ENCODE data around the gene UQCRC2. TPM values are rescaled to one million over a fixed set of nuclear protein-coding genes. Genes with fewer than 3 reads are reported as not detected.

Gene UQCRC2
- polyA plus RNA-seq, 2 of the 4 experiments (the other 2 are of a cell fraction) = 237 to 295 TPM

DNA sequence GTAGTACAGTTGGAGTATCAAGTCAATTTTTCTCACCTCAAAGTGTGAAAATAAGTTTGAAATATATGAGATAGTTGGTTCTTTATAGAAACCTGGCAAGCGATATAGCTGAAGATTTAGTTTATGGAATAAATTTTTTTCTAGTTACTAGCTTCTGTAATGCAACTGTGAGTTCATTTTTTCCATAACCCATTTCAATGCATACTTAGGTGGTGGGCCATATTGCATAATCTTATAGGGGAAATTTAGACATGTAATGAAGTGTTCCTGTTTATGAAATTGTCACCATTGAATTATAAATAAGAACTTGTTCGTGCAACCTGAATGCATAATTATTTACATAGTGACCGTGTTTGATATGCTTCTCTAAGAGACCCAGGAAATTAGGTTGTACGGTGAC is 63.8 kb downstream of the UQCRC2 start:
- no peak overlapping the region for H3K4me3 ChIP-seq
- CTCF ChIA-PET = interaction anchor here (1.1 to 2.3 kb wide), 5 partner anchors 13 to 171 kb away, joined by 4 to 8 read pairs (median 4); no protein-coding TSS in a partner anchor
- FAIRE-seq (no peak), DNase-seq (ENCODE audit: low read depth in 1 of 2, low spot score in 1 of 2) (no peak), ATAC-seq (no peak)
- H3K4me1 ChIP-seq = peaks cover 10% of the 10 kb centered on the region; the same call in 1 of the 3 replicates
- no peak overlapping the region for H3K4me2 ChIP-seq
- H3K9me3 ChIP-seq = no peaks in the 10 kb centered on the region
- no peak overlapping the region for H3K27ac ChIP-seq
- WGBS (ENCODE audit: missing lambda C conversion rate) = 77% methylated on average over 4 of the region's 4 CpGs
- TF ChIP-seq ZSCAN20 (CRISPR knock-in tag; IDR thresholded peaks at IDR 0.05) (no peak), NFE2L2 (conservative IDR thresholded peaks at IDR 0.05; ENCODE audit: low read length) (no peak), HDAC2 (IDR thresholded peaks at IDR 0.05) (no peak), MAFK (IDR thresholded peaks at IDR 0.05; ENCODE audit: partially characterized antibody) (no peak), JUNB (IDR thresholded peaks at IDR 0.05) (no peak), ZFP36 (IDR thresholded peaks at IDR 0.05; ENCODE audit: borderline replicate concordance, partially characterized antibody) (no peak), RAD21 (conservative IDR thresholded peaks at IDR 0.05 in 1 of 2, IDR thresholded peaks at IDR 0.05 in 1 of 2) (no peak), KDM1A (IDR thresholded peaks at IDR 0.05; ENCODE audit: low read depth) (no peak), POLR2A (IDR thresholded peaks at IDR 0.05; ENCODE audit: low read length) (no peak), TFCP2L1 (CRISPR knock-in tag; IDR thresholded peaks at IDR 0.05) (no peak), FOXS1 (CRISPR knock-in tag; IDR thresholded peaks at IDR 0.05) (no peak), ZC3H11A (IDR thresholded peaks at IDR 0.05) (no peak), EHMT2 (IDR thresholded peaks at IDR 0.05; ENCODE audit: low read depth) (no peak), NR3C1 (IDR thresholded peaks at IDR 0.05) (no peak), CHD4 (IDR thresholded peaks at IDR 0.05; ENCODE audit: borderline replicate concordance) (no peak), SREBF2 (IDR thresholded peaks at IDR 0.05) (no peak)
- TF ChIP-seq, protein P1, sequence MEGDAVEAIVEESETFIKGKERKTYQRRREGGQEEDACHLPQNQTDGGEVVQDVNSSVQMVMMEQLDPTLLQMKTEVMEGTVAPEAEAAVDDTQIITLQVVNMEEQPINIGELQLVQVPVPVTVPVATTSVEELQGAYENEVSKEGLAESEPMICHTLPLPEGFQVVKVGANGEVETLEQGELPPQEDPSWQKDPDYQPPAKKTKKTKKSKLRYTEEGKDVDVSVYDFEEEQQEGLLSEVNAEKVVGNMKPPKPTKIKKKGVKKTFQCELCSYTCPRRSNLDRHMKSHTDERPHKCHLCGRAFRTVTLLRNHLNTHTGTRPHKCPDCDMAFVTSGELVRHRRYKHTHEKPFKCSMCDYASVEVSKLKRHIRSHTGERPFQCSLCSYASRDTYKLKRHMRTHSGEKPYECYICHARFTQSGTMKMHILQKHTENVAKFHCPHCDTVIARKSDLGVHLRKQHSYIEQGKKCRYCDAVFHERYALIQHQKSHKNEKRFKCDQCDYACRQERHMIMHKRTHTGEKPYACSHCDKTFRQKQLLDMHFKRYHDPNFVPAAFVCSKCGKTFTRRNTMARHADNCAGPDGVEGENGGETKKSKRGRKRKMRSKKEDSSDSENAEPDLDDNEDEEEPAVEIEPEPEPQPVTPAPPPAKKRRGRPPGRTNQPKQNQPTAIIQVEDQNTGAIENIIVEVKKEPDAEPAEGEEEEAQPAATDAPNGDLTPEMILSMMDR (IDR thresholded peaks at IDR 0.05) = no peak
- TF ChIP-seq, protein P2, sequence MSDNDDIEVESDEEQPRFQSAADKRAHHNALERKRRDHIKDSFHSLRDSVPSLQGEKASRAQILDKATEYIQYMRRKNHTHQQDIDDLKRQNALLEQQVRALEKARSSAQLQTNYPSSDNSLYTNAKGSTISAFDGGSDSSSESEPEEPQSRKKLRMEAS (IDR thresholded peaks at IDR 0.05) = no peak
- TF ChIP-seq, protein P3, sequence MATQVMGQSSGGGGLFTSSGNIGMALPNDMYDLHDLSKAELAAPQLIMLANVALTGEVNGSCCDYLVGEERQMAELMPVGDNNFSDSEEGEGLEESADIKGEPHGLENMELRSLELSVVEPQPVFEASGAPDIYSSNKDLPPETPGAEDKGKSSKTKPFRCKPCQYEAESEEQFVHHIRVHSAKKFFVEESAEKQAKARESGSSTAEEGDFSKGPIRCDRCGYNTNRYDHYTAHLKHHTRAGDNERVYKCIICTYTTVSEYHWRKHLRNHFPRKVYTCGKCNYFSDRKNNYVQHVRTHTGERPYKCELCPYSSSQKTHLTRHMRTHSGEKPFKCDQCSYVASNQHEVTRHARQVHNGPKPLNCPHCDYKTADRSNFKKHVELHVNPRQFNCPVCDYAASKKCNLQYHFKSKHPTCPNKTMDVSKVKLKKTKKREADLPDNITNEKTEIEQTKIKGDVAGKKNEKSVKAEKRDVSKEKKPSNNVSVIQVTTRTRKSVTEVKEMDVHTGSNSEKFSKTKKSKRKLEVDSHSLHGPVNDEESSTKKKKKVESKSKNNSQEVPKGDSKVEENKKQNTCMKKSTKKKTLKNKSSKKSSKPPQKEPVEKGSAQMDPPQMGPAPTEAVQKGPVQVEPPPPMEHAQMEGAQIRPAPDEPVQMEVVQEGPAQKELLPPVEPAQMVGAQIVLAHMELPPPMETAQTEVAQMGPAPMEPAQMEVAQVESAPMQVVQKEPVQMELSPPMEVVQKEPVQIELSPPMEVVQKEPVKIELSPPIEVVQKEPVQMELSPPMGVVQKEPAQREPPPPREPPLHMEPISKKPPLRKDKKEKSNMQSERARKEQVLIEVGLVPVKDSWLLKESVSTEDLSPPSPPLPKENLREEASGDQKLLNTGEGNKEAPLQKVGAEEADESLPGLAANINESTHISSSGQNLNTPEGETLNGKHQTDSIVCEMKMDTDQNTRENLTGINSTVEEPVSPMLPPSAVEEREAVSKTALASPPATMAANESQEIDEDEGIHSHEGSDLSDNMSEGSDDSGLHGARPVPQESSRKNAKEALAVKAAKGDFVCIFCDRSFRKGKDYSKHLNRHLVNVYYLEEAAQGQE (IDR thresholded peaks at IDR 0.05) = no peak
- POLR2A ChIA-PET = interaction anchor here (2.2 kb wide), 1 partner anchor 9 kb away, joined by 10 read pairs; the partner anchor contains the start of gene MOSMO

DNA sequence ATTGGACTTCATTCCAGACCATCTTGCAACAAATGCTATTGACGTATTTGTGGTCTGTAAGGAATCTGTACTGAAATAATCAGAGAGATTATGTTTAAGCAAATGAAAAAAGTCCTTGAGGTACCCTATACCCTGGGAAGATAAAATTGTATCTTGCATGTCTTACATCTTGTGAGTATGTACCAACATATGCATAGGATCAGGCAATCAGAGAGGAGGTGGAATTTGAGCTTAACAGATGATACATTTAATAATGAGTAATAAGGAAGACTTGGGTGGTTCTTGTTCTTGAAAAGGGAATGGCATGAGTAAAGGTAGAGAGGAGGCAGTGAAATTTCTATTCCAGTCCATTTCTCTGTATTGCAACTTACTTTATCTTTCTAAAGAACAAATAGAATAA is 65.4 kb downstream of the UQCRC2 start:
- peaks cover 16% of the 10 kb centered on the region; the same call in 2 of the 3 replicates for H3K4me1 ChIP-seq
- WGBS (ENCODE audit: missing lambda C conversion rate) = 89% methylated on average over 1 of the region's 1 CpG
- CTCF ChIA-PET = interaction anchor here (2.3 kb wide), 1 partner anchor 59 kb away, joined by 7 read pairs; no protein-coding TSS in a partner anchor
- H3K4me2 ChIP-seq = no peak overlapping the region
- ATAC-seq (no peak), FAIRE-seq (no peak), DNase-seq (ENCODE audit: low read depth in 1 of 2, low spot score in 1 of 2) (no peak)
- POLR2A ChIA-PET = no interaction called here
- H3K27ac ChIP-seq = no peak overlapping the region
- H3K4me3 ChIP-seq = no peak overlapping the region
- H3K9me3 ChIP-seq = no peaks in the 10 kb centered on the region
- no peak for TF ChIP-seq HOXB5 (CRISPR knock-in tag; IDR thresholded peaks at IDR 0.05)
- TF ChIP-seq CBX8 (IDR thresholded peaks at IDR 0.05) = no peak
- no peak for TF ChIP-seq FOSB (CRISPR knock-in tag; IDR thresholded peaks at IDR 0.05)
- TF ChIP-seq, protein P4, sequence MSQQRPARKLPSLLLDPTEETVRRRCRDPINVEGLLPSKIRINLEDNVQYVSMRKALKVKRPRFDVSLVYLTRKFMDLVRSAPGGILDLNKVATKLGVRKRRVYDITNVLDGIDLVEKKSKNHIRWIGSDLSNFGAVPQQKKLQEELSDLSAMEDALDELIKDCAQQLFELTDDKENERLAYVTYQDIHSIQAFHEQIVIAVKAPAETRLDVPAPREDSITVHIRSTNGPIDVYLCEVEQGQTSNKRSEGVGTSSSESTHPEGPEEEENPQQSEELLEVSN (IDR thresholded peaks at IDR 0.05; ENCODE audit: borderline replicate concordance, low read depth) = no peak
- TF ChIP-seq MAZ (IDR thresholded peaks at IDR 0.05; ENCODE audit: borderline replicate concordance, low read depth, low read length) = no peak
- TF ChIP-seq PHF8 (IDR thresholded peaks at IDR 0.05; ENCODE audit: borderline replicate concordance, low read depth) = no peak
- no peak for TF ChIP-seq ZSCAN20 (CRISPR knock-in tag; IDR thresholded peaks at IDR 0.05)
- TF ChIP-seq HDAC2 (IDR thresholded peaks at IDR 0.05) = no peak
- no peak for TF ChIP-seq TP53 (CRISPR knock-in tag; IDR thresholded peaks at IDR 0.05)
- no peak for TF ChIP-seq CEBPB (IDR thresholded peaks at IDR 0.05)
